GM18498 (cell line): ENCODE measurements around the gene LILRB4.
"Not testable (repeated sequence)": the region's sequence is repeated elsewhere in the genome, so short reads cannot be mapped to it uniquely, and the experiment has no call there.

Experiments
- ATAC-seq: cut with Tn5 transposase; IDR thresholded peaks from one replicate; pipeline ENCODE4 v1.9.1; 2021; ENCODE audit warnings: mild to moderate bottlenecking, moderate library complexity; ENCODE audit not compliant: unreplicated experiment

LILRB4 gene

GRCh38 chr19:54648129-54648528 lies 14.7 kb upstream of the LILRB4 start:
- no peak for ATAC-seq

GRCh38 chr19:54650108-54650655 lies 12.6 kb upstream of the LILRB4 start:
- no peak for ATAC-seq

GRCh38 chr19:54653181-54653809 lies 9.5 kb upstream of the LILRB4 start:
- no peak for ATAC-seq

GRCh38 chr19:54654447-54655321 lies 8.1 kb upstream of the LILRB4 start:
- ATAC-seq, result no peak

GRCh38 chr19:54659300-54659699 lies 3.5 kb upstream of the LILRB4 start:
- ATAC-seq, result no peak

GRCh38 chr19:54660306-54660705 lies 2.5 kb upstream of the LILRB4 start:
- ATAC-seq, result no peak

- no peak for ATAC-seq
Measured at GRCh38 chr19:54660964-54661363, 1.8 kb upstream of the LILRB4 start.

- ATAC-seq, result no peak
Measured at GRCh38 chr19:54661846-54662481, 821 bp upstream of the LILRB4 start.

GRCh38 chr19:54665530-54665929 lies 2.7 kb downstream of the LILRB4 start:
- ATAC-seq, result no peak

- ATAC-seq, result no peak
Measured at GRCh38 chr19:54667217-54667616, 4.4 kb downstream of the LILRB4 start.

- no peak for ATAC-seq
Measured at GRCh38 chr19:54668353-54668752, 5.6 kb downstream of the LILRB4 start.

GRCh38 chr19:54670576-54671357 lies 8.0 kb downstream of the LILRB4 start:
- ATAC-seq, result no peak

- ATAC-seq, result no peak
Measured at GRCh38 chr19:54673222-54673621, 10.4 kb downstream of the LILRB4 start.

GRCh38 chr19:54674021-54674617 lies 11.3 kb downstream of the LILRB4 start:
- no peak for ATAC-seq

GRCh38 chr19:54676210-54676834 lies 13.5 kb downstream of the LILRB4 start:
- not testable (repeated sequence) for ATAC-seq

- ATAC-seq, result no peak
Measured at GRCh38 chr19:54677217-54677616, 14.4 kb downstream of the LILRB4 start.

- not testable (repeated sequence) for ATAC-seq
Measured at GRCh38 chr19:54681596-54681995, 18.8 kb downstream of the LILRB4 start.

GRCh38 chr19:54682306-54682856 lies 19.6 kb downstream of the LILRB4 start:
- no peak for ATAC-seq

GRCh38 chr19:54684527-54684926 lies 21.7 kb downstream of the LILRB4 start:
- no peak for ATAC-seq
